ENCODE measurements around the gene CLEC2D. TPM values are rescaled to one million over a fixed set of nuclear protein-coding genes. Genes with fewer than 3 reads are reported as not detected.

Gene CLEC2D
- 3.7 to 5.1 TPM (median 4.6 TPM) in 3 replicates for total RNA-seq
- long read RNA-seq, partial matches to known transcripts: 1 of 3 reads
- long read RNA-seq, other reads (novel, unspliced or antisense): 2 of 3 reads

GRCh38 chr12:9669534-9669933 lies at the start of gene CLEC2D:
CLEC2D (plus strand) TSS chr12:9669713; CDS start chr12:9669735, 22 bp downstream.
- Mint-ChIP-seq H3K9me3 (ENCODE audit: low read depth) (no peaks in the 10 kb centered on the region), H3K36me3 (ENCODE audit: low read depth) (peaks cover 2% of the 10 kb centered on the region), H3K27ac (ENCODE audit: unreplicated experiment) (no peak within 1 kb of the TSS), H3K27me3 (ENCODE audit: low read depth) (no peaks in the 10 kb centered on the region), H3K4me3 (ENCODE audit: unreplicated experiment) (no peak within 1 kb of the TSS), H3K4me1 (ENCODE audit: low read depth) (peaks cover 33% of the 10 kb centered on the region)
- no peak for TF ChIP-seq CTCF (IDR thresholded peaks at IDR 0.05)
- DNase-seq (ENCODE audit: low spot score): no peak

GRCh38 chr12:9625019-9625418 lies 44.5 kb upstream of the CLEC2D start:
- H3K36me3 Mint-ChIP-seq (ENCODE audit: low read depth): no peaks in the 10 kb centered on the region
- no peaks in the 10 kb centered on the region for H3K27me3 Mint-ChIP-seq (ENCODE audit: low read depth)
- H3K4me1 Mint-ChIP-seq (ENCODE audit: low read depth): no peaks in the 10 kb centered on the region
- TF ChIP-seq CTCF (IDR thresholded peaks at IDR 0.05): no peak
- no peak for DNase-seq (ENCODE audit: low spot score)
- no peak overlapping the region for H3K4me3 Mint-ChIP-seq (ENCODE audit: unreplicated experiment)
- peaks cover 16% of the 10 kb centered on the region for H3K9me3 Mint-ChIP-seq (ENCODE audit: low read depth)
- no peak overlapping the region for H3K27ac Mint-ChIP-seq (ENCODE audit: unreplicated experiment)

- peaks cover 16% of the 10 kb centered on the region for H3K9me3 Mint-ChIP-seq (ENCODE audit: low read depth)
- no peak overlapping the region for H3K27ac Mint-ChIP-seq (ENCODE audit: unreplicated experiment)
- no peaks in the 10 kb centered on the region for H3K36me3 Mint-ChIP-seq (ENCODE audit: low read depth)
- no peak for DNase-seq (ENCODE audit: low spot score)
- TF ChIP-seq CTCF (IDR thresholded peaks at IDR 0.05): no peak
- no peak overlapping the region for H3K4me3 Mint-ChIP-seq (ENCODE audit: unreplicated experiment)
- no peaks in the 10 kb centered on the region for H3K4me1 Mint-ChIP-seq (ENCODE audit: low read depth)
- H3K27me3 Mint-ChIP-seq (ENCODE audit: low read depth): no peaks in the 10 kb centered on the region
Observed at GRCh38 chr12:9626291-9626690, 43.2 kb upstream of the CLEC2D start.

GRCh38 chr12:9626821-9627220 lies 42.7 kb upstream of the CLEC2D start:
- Mint-ChIP-seq H3K36me3 (ENCODE audit: low read depth) (no peaks in the 10 kb centered on the region), H3K9me3 (ENCODE audit: low read depth) (peaks cover 16% of the 10 kb centered on the region), H3K27me3 (ENCODE audit: low read depth) (no peaks in the 10 kb centered on the region), H3K27ac (ENCODE audit: unreplicated experiment) (no peak overlapping the region), H3K4me3 (ENCODE audit: unreplicated experiment) (no peak overlapping the region), H3K4me1 (ENCODE audit: low read depth) (no peaks in the 10 kb centered on the region)
- no peak for DNase-seq (ENCODE audit: low spot score)
- TF ChIP-seq CTCF (IDR thresholded peaks at IDR 0.05): no peak

- Mint-ChIP-seq H3K36me3 (ENCODE audit: low read depth) (no peaks in the 10 kb centered on the region), H3K9me3 (ENCODE audit: low read depth) (peaks cover 5% of the 10 kb centered on the region), H3K4me3 (ENCODE audit: unreplicated experiment) (no peak overlapping the region), H3K4me1 (ENCODE audit: low read depth) (no peaks in the 10 kb centered on the region), H3K27me3 (ENCODE audit: low read depth) (no peaks in the 10 kb centered on the region), H3K27ac (ENCODE audit: unreplicated experiment) (no peak overlapping the region)
- peak; percentile 69 for DNase-seq (ENCODE audit: low spot score)
- no peak for TF ChIP-seq CTCF (IDR thresholded peaks at IDR 0.05)
Observed at GRCh38 chr12:9632766-9633165, 36.7 kb upstream of the CLEC2D start.

Measured in chondrocyte (in vitro differentiated cells).